H9 (cell line): ENCODE data around the gene ANP32E. TPM values are rescaled to one million over a fixed set of nuclear protein-coding genes. Genes with fewer than 3 reads are reported as not detected.

Experiments used
- DNase-seq: peaks from one replicate; pipeline ENCODE4 v3.0.0-alpha.2; 2017
- H2AFZ ChIP-seq: one replicate; pipeline ENCODE4 v1.6.1; 2013; ENCODE audit warnings: mild to moderate bottlenecking, low read length, control low read depth, moderate library complexity
- H2AK5ac ChIP-seq: 2 replicates; pipeline ENCODE4 v1.6.1; 2013; ENCODE audit warnings: low read length, control low read depth, mixed read lengths; ENCODE audit not compliant: insufficient read length
- H2BK120ac ChIP-seq: one replicate; pipeline ENCODE4 v1.6.1; 2013; ENCODE audit warnings: low read depth, mild to moderate bottlenecking, low read length, control low read depth, inconsistent platforms; ENCODE audit not compliant: poor library complexity, severe bottlenecking
- H2BK12ac ChIP-seq: 2 replicates; pipeline ENCODE4 v1.6.1; 2013; ENCODE audit warnings: low read length, control low read depth, mixed read lengths, low read depth; ENCODE audit not compliant: insufficient read length
- H2BK15ac ChIP-seq: 2 replicates; pipeline ENCODE4 v1.6.1; 2013; ENCODE audit warnings: low read depth, low read length, control low read depth
- H2BK20ac ChIP-seq: one replicate; pipeline ENCODE4 v1.6.1; 2013; ENCODE audit warnings: low read depth, mild to moderate bottlenecking, low read length, control low read depth, inconsistent platforms; ENCODE audit not compliant: poor library complexity, severe bottlenecking
- H2BK5ac ChIP-seq: 2 replicates; pipeline ENCODE4 v1.6.1; 2013; ENCODE audit warnings: low read length, control low read depth, mixed read lengths; ENCODE audit not compliant: insufficient read length
- H3K14ac ChIP-seq: 2 replicates; pipeline ENCODE4 v1.6.1; 2013; ENCODE audit warnings: low read length, control low read depth; ENCODE audit not compliant: insufficient read depth
- H3K18ac ChIP-seq: 2 replicates; pipeline ENCODE4 v1.6.1; 2013; ENCODE audit warnings: low read depth, mild to moderate bottlenecking, mixed read lengths, low read length, control low read depth; ENCODE audit not compliant: insufficient read length
- H3K23ac ChIP-seq: 2 replicates; pipeline ENCODE4 v1.6.1; 2013; ENCODE audit warnings: low read length, control low read depth, mixed read lengths, low read depth; ENCODE audit not compliant: insufficient read length
- H3K23me2 ChIP-seq: 2 replicates; pipeline ENCODE4 v1.6.1; 2013; ENCODE audit warnings: low read depth, mild to moderate bottlenecking, mixed read lengths, low read length, control low read depth; ENCODE audit not compliant: insufficient read length, poor library complexity, severe bottlenecking
- H3K27ac ChIP-seq: 2 replicates; pipeline ENCODE4 v1.5.1; 2013; ENCODE audit warnings: low read length, control low read depth, mixed read lengths, low read depth; ENCODE audit not compliant: insufficient read length
- H3K27me3 ChIP-seq: 2 replicates; pipeline ENCODE4 v1.6.1; 2013; ENCODE audit warnings: low read length, control low read depth, inconsistent platforms; ENCODE audit not compliant: insufficient read depth
- H3K4ac ChIP-seq: 2 replicates; pipeline ENCODE4 v1.6.1; 2013; ENCODE audit warnings: low read depth, mild to moderate bottlenecking, control low read depth, inconsistent platforms, low read length, moderate library complexity
- H3K4me1 ChIP-seq: 2 replicates; pipeline ENCODE4 v1.6.1; 2013; ENCODE audit warnings: low read length, control low read depth, inconsistent platforms; ENCODE audit not compliant: insufficient read depth
- H3K4me2 ChIP-seq: 2 replicates; pipeline ENCODE4 v1.6.1; 2013; ENCODE audit warnings: low read length, control low read depth, mixed read lengths; ENCODE audit not compliant: insufficient read length, insufficient read depth
- H3K56ac ChIP-seq: 2 replicates; pipeline ENCODE4 v1.6.1; 2013; ENCODE audit warnings: low read depth, mild to moderate bottlenecking, mixed read lengths, low read length, control low read depth; ENCODE audit not compliant: insufficient read length
- H3K79me1 ChIP-seq: 2 replicates; pipeline ENCODE4 v1.6.1; 2013; ENCODE audit warnings: low read depth, mild to moderate bottlenecking, moderate library complexity, low read length, control low read depth, inconsistent platforms; ENCODE audit not compliant: insufficient read depth, poor library complexity, severe bottlenecking
- H3K79me2 ChIP-seq: 2 replicates; pipeline ENCODE4 v1.6.1; 2013; ENCODE audit warnings: low read length, control low read depth, inconsistent platforms; ENCODE audit not compliant: insufficient read depth
- H3K9ac ChIP-seq: 2 replicates; pipeline ENCODE4 v1.6.1; 2013; ENCODE audit warnings: low read length, control low read depth, mixed read lengths; ENCODE audit not compliant: insufficient read length; ENCODE audit errors: extremely low read depth
- H3K9me3 ChIP-seq: one replicate; pipeline ENCODE4 v1.6.1; 2013; ENCODE audit warnings: low read depth, low read length, inconsistent platforms; ENCODE audit not compliant: control insufficient read depth
- H3T11ph ChIP-seq: one replicate; pipeline ENCODE4 v1.6.1; 2013; ENCODE audit warnings: mild to moderate bottlenecking, low read length, control low read depth, inconsistent platforms
- H4K20me1 ChIP-seq: one replicate; pipeline ENCODE4 v1.6.1; 2013; ENCODE audit not compliant: control insufficient read depth, insufficient read length, insufficient read depth
- H4K5ac ChIP-seq: 2 replicates; pipeline ENCODE4 v1.6.1; 2013; ENCODE audit warnings: low read depth, mild to moderate bottlenecking, mixed read lengths, low read length, control low read depth; ENCODE audit not compliant: insufficient read length
- H4K8ac ChIP-seq: replicated peaks from 2 replicates; pipeline ENCODE4 v1.6.1; 2013; ENCODE audit warnings: low read length, control low read depth, mixed read lengths, low read depth; ENCODE audit not compliant: insufficient read length
- H4K91ac ChIP-seq: 2 replicates; pipeline ENCODE4 v1.6.1; 2013; ENCODE audit warnings: low read depth, mild to moderate bottlenecking, moderate library complexity, mixed read lengths, low read length, control low read depth; ENCODE audit not compliant: insufficient read length
- H3K27ac Mint-ChIP-seq, 3 experiments: 2 replicates in 2 of 3; 3 replicates in 1 of 3; pipeline ENCODE4 v1.8.0; 2020 to 2021; ENCODE audit warnings: mixed read lengths in 3 of 3, mild to moderate bottlenecking in 1 of 3, moderate library complexity in 1 of 3
- H3K27me3 Mint-ChIP-seq: 2 replicates; pipeline ENCODE4 v1.8.0; 2021; ENCODE audit warnings: low read depth, mild to moderate bottlenecking, moderate library complexity, mixed read lengths
- H3K36me3 Mint-ChIP-seq, 3 experiments: 2 replicates in 2 of 3; 3 replicates in 1 of 3; pipeline ENCODE4 v1.8.0; 2020 to 2021; ENCODE audit warnings: low read depth in 3 of 3, mixed read lengths in 3 of 3; ENCODE audit not compliant: insufficient read depth in 1 of 3
- H3K4me1 Mint-ChIP-seq, 2 experiments: 2 replicates each; pipeline ENCODE4 v1.8.0; 2020; ENCODE audit warnings: mixed read lengths in 2 of 2
- H3K4me3 Mint-ChIP-seq, 2 experiments: 2 replicates in 1 of 2; 3 replicates in 1 of 2; pipeline ENCODE4 v1.8.0; 2020 to 2021; ENCODE audit warnings: mild to moderate bottlenecking in 2 of 2, mixed read lengths in 2 of 2, moderate library complexity in 1 of 2
- H3K9me3 Mint-ChIP-seq, 2 experiments: 2 replicates in 1 of 2; 3 replicates in 1 of 2; pipeline ENCODE4 v1.8.0; 2020; ENCODE audit warnings: mild to moderate bottlenecking in 2 of 2, mixed read lengths in 2 of 2, moderate library complexity in 1 of 2
- total RNA-seq: library from RNA; stranded (reverse); gene quantifications from 2 replicates; pipeline ENCODE4 v1.2.1, GENCODE V29; 2021
- TF ChIP-seq, protein P1 (sequence below): fragments of 200-600 bp; sonication (generic); conservative IDR thresholded peaks from 3 replicates; pipeline ENCODE4 v1.8.0; 2021; ENCODE audit warnings: antibody characterized with exemption, mild to moderate bottlenecking

The ANP32E gene
- total RNA-seq, 1 experiment from 2014 or later: 106 TPM

DNA sequence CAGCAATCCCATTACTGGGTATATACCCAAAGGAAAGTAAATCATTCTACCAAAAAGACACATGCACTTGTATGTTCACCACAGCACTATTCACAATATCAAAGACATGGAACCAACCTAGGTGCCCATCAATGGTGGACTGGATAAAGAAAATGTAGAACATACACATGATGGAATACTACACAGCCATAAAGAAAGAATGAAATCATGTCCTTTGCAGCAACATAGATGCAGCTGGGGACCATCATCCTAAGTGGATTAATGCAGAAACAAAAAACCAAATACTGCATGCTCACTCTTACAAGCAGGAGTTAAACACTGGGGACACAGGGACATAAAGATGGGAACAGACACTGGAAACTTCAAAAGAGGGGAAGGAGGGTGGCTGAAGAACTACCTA is 8.7 kb downstream of the ANP32E start:
- Histone ChIP-seq H4K91ac (no peak overlapping the region), H3K4ac (no peak overlapping the region), H3K27ac (no peak overlapping the region), H3K79me1 (no peaks in the 10 kb centered on the region), H2BK20ac (no peak overlapping the region), H4K8ac (no peak overlapping the region), H3K4me2 (no peak overlapping the region), H3K27me3 (no peaks in the 10 kb centered on the region), H3K56ac (no peak overlapping the region), H2BK5ac (no peak overlapping the region), H2BK12ac (no peak overlapping the region), H2BK120ac (no peak overlapping the region), H3K14ac (no peak overlapping the region), H3K4me1 (no peaks in the 10 kb centered on the region), H3K9me3 (no peaks in the 10 kb centered on the region), H3K79me2 (peaks cover 5% of the 10 kb centered on the region; the same call in 1 of the 2 replicates), H3K18ac (no peak overlapping the region), H3K9ac (no peak overlapping the region), H4K20me1 (no peaks in the 10 kb centered on the region), H3K23me2 (no peaks in the 10 kb centered on the region), H2AFZ (no peak overlapping the region), H3T11ph (no peak overlapping the region), H2BK15ac (no peak overlapping the region), H2AK5ac (no peak overlapping the region), H4K5ac (no peak overlapping the region), H3K23ac (no peak overlapping the region)
- H3K27me3 Mint-ChIP-seq: no peaks in the 10 kb centered on the region
- no peak overlapping the region for H3K4me3 Mint-ChIP-seq
- H3K9me3 Mint-ChIP-seq: no peaks in the 10 kb centered on the region
- TF ChIP-seq, protein P1, sequence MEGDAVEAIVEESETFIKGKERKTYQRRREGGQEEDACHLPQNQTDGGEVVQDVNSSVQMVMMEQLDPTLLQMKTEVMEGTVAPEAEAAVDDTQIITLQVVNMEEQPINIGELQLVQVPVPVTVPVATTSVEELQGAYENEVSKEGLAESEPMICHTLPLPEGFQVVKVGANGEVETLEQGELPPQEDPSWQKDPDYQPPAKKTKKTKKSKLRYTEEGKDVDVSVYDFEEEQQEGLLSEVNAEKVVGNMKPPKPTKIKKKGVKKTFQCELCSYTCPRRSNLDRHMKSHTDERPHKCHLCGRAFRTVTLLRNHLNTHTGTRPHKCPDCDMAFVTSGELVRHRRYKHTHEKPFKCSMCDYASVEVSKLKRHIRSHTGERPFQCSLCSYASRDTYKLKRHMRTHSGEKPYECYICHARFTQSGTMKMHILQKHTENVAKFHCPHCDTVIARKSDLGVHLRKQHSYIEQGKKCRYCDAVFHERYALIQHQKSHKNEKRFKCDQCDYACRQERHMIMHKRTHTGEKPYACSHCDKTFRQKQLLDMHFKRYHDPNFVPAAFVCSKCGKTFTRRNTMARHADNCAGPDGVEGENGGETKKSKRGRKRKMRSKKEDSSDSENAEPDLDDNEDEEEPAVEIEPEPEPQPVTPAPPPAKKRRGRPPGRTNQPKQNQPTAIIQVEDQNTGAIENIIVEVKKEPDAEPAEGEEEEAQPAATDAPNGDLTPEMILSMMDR: no peak
- DNase-seq: no peak
- no peaks in the 10 kb centered on the region for H3K4me1 Mint-ChIP-seq
- peaks cover 46 to 75% (median 74%) of the 10 kb centered on the region in 3 experiments; a peak in 6 of 7 replicates for H3K36me3 Mint-ChIP-seq
- H3K27ac Mint-ChIP-seq: no peak overlapping the region
